ENCODE results near the gene GORAB.

GORAB gene

GRCh38 chr1:170596701-170597100 lies 64.7 kb downstream of the GORAB start:
- H3K27me3 ChIP-seq (ENCODE audit: insufficient read depth, low read depth): no peaks in the 10 kb centered on the region
- no peaks in the 10 kb centered on the region for H3K79me2 ChIP-seq (ENCODE audit: insufficient read depth, low read depth)
- no peaks in the 10 kb centered on the region for H3K36me3 ChIP-seq (ENCODE audit: insufficient read depth)
- H3K4me2 ChIP-seq: no peak overlapping the region
- H3K4me3 ChIP-seq (IDR thresholded peaks at IDR 0.05; ENCODE audit: insufficient read depth, low read depth, low read length): no peak overlapping the region
- H3K4me1 ChIP-seq (ENCODE audit: low read depth, poor library complexity, severe bottlenecking): no peaks in the 10 kb centered on the region
- TF ChIP-seq CTCF (conservative IDR thresholded peaks at IDR 0.05; ENCODE audit: low read depth, low read length): no peak
- H3K9ac ChIP-seq: no peak overlapping the region
- H4K20me1 ChIP-seq (ENCODE audit: insufficient read depth): no peaks in the 10 kb centered on the region
- no peak overlapping the region for H2AFZ ChIP-seq (ENCODE audit: low read depth)
- no peak overlapping the region for H3K27ac ChIP-seq

GRCh38 chr1:170598618-170599017 lies 66.7 kb downstream of the GORAB start:
- Histone ChIP-seq H3K27me3 (ENCODE audit: insufficient read depth, low read depth) (no peaks in the 10 kb centered on the region), H4K20me1 (ENCODE audit: insufficient read depth) (no peaks in the 10 kb centered on the region), H3K4me2 (no peak overlapping the region), H3K4me3 (IDR thresholded peaks at IDR 0.05; ENCODE audit: insufficient read depth, low read depth, low read length) (no peak overlapping the region), H2AFZ (ENCODE audit: low read depth) (no peak overlapping the region), H3K27ac (no peak overlapping the region), H3K36me3 (ENCODE audit: insufficient read depth) (no peaks in the 10 kb centered on the region), H3K79me2 (ENCODE audit: insufficient read depth, low read depth) (no peaks in the 10 kb centered on the region), H3K4me1 (ENCODE audit: low read depth, poor library complexity, severe bottlenecking) (no peaks in the 10 kb centered on the region), H3K9ac (no peak overlapping the region)
- no peak for TF ChIP-seq CTCF (conservative IDR thresholded peaks at IDR 0.05; ENCODE audit: low read depth, low read length)

- Histone ChIP-seq H3K27me3 (ENCODE audit: insufficient read depth, low read depth) (no peaks in the 10 kb centered on the region), H3K4me3 (IDR thresholded peaks at IDR 0.05; ENCODE audit: insufficient read depth, low read depth, low read length) (no peak overlapping the region), H3K79me2 (ENCODE audit: insufficient read depth, low read depth) (no peaks in the 10 kb centered on the region), H3K4me2 (no peak overlapping the region), H3K27ac (no peak overlapping the region), H3K36me3 (ENCODE audit: insufficient read depth) (no peaks in the 10 kb centered on the region), H4K20me1 (ENCODE audit: insufficient read depth) (no peaks in the 10 kb centered on the region), H3K9ac (no peak overlapping the region), H3K4me1 (ENCODE audit: low read depth, poor library complexity, severe bottlenecking) (no peaks in the 10 kb centered on the region), H2AFZ (ENCODE audit: low read depth) (no peak overlapping the region)
- TF ChIP-seq CTCF (conservative IDR thresholded peaks at IDR 0.05; ENCODE audit: low read depth, low read length): no peak
These were observed 67.1 kb downstream of the GORAB start for GRCh38 chr1:170599033-170599432.

GRCh38 chr1:170601866-170602265 lies 69.9 kb downstream of the GORAB start:
- Histone ChIP-seq H3K4me3 (IDR thresholded peaks at IDR 0.05; ENCODE audit: insufficient read depth, low read depth, low read length) (no peak overlapping the region), H3K4me2 (no peak overlapping the region), H3K79me2 (ENCODE audit: insufficient read depth, low read depth) (no peaks in the 10 kb centered on the region), H4K20me1 (ENCODE audit: insufficient read depth) (no peaks in the 10 kb centered on the region), H3K27ac (no peak overlapping the region), H3K4me1 (ENCODE audit: low read depth, poor library complexity, severe bottlenecking) (no peaks in the 10 kb centered on the region), H3K27me3 (ENCODE audit: insufficient read depth, low read depth) (no peaks in the 10 kb centered on the region), H3K36me3 (ENCODE audit: insufficient read depth) (no peaks in the 10 kb centered on the region), H3K9ac (no peak overlapping the region), H2AFZ (ENCODE audit: low read depth) (no peak overlapping the region)
- no peak for TF ChIP-seq CTCF (conservative IDR thresholded peaks at IDR 0.05; ENCODE audit: low read depth, low read length)
